HG03175 (cell line): Measurements from ENCODE around the gene PHACTR1.
"Not testable (repeated sequence)": the region's sequence is repeated elsewhere in the genome, so short reads cannot be mapped to it uniquely, and the experiment has no call there.

ENCODE experiments used
- ATAC-seq: cut with Tn5 transposase; IDR thresholded peaks from one replicate; pipeline ENCODE4 v1.9.1; 2021; ENCODE audit warnings: mild to moderate bottlenecking, moderate library complexity; ENCODE audit not compliant: unreplicated experiment

Gene PHACTR1

DNA sequence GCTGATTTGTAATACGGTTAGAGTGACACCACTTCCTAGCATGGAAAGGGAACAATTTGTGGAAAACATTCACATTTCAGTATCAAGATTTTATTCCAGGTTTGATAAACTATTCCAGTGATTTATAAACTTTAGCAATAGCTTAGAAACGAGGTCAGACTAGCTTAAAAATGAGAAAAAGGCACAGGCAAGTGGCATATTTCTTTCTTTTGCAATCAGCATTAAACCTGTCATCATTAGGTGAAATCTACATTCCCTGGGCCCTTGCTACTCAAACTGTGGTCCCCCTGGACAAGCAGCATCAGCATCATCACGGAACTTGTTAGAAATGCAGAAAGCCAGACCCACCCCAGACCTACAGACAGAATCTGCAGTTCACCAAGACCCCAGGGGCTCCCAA lies 581.9 kb downstream of the PHACTR1 start:
- ATAC-seq, result no peak

DNA sequence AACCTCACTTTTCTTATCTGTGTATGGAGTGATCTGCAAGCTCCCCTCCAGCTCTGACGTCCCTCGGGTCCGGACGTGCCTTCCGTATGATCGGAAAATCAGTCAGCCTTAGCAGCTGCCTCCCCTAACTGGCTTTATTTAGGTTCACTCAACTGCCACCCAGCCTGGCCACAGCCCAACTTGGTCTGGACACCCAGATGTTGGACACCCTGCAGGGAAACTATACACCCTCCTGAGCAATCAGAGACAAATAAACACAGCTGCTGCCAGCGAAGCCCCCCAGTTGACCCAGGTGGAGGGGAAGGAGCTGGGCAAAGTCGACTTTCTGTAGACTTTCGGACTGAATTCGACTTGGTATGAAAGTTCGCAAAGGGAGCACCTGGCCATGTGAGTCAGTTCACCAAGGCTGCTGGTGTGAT lies 582.8 kb downstream of the PHACTR1 start:
- ATAC-seq, result no peak

DNA sequence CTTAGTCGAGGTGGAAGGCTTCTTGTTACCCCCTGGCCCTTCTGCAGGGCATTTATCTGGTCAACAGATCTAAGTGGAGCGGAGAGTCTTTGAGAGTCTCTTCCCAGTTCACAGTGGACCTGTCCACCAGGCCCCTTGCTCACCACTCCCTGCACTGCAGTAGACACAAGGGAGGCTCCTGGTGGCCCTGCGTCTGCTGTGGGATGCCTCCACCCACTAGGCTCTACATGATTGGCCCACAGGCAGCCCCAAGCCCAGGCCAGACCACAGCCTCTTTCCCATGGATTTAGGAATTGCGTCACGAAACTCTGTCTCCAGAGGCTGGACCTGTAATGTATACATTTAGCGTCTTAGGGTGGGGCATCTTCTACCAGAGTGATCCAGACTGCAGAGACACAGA lies 583.4 kb downstream of the PHACTR1 start:
- ATAC-seq, result no peak

DNA sequence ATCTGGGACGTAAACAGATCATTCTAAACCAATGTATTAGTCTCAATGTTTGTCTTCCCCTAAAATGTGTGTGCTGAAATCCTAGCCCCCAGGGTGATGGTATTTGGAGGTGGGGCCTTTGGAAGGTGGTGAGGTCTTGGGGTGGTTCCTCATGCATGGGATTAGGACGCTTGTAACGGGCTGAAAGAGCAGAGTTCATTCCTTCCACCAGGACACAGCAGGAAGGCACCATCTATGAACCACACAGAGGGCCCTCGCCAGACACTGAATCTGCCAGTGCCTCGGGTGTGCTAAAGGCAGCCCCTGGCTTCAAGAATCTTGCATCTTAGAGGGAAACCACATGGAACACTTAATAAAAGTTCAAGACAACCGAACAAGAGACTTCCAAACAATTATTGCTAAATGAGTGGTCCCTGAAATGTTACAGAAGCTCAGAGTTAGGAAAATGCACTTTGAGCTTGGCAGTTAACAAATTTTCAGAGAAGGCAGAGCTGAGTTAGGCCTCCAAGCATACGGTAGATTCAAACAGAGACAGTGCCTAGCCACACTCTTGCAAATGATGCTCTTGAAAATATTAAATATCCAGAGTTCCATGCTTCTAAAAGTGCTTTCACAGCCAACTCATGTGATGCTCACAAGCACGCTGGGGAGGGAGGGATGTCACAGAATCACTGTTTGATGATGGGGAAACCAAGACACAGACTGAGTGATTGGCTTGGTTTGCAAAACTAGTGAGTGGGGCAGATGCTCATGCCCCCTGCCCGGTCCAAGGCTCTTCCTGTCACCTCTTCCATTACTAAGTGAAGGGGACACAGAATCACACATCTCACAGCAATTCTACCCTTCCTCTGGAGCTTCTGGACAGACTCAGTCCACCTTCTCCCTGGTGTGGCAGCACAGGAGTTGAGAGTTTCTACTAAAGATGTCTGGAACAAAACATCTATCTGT lies 584.4 kb downstream of the PHACTR1 start:
- no peak for ATAC-seq

DNA sequence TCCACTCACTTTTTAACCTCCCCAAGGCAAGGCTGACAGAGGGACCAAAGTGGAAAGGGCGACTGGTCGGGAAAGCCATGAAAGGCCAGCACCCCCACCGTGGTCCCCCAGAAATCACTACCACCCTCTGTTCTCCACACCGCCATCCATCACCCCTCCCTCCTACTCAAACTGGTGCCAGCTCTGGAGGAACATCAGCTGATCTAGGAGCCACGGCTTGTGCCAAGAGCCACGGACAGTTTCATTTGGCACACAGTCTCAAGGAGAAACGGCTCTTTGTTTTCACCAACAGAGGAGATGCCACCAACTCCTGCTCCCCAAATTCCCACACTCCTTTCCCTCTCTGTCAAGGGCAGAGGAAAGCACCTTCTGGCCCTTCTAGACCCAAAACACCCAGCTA lies 585.7 kb downstream of the PHACTR1 start:
- ATAC-seq, result no peak

DNA sequence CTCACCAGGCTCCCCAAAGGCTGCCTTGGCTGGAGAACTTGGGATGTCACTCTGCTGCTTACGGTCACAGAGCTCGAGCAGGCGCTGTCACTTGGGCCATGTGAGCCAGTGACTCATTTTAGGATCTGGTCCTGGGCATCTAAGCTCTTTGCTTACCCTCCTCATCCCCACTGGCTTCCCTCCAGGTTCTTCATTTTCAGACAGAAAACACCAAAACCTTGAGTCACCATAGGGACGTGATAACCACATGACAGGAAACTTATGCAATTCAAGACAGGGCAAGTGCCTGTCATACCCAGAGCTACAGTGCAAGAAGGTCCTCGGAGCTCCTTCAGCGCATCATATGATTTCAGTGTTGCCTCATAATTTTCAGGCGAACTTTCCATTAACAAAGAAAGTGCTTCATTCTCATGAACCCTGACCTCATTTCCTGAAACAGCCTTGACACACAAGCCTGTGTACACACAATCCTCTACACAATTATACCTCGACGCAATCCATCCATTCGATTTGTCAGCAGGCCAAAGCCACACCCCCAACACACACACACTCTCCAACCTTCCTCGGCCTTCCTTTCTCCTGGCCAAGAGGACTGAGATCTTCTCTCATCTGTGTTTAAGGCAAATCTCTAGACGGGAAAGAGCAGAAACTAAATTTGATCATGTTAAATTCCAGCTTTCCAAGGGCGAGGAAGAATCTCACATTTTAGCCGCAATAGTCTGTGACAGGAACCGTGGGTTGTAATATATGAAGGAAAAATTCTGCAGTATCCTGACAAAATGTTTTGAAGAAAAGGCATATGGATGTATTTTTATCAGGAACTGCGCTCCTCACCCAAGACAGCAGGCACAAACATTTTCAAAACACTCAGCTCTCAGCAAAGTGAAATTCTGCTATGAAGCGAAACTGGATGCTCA lies 586.4 kb downstream of the PHACTR1 start:
- peak; percentile 79 for ATAC-seq

DNA sequence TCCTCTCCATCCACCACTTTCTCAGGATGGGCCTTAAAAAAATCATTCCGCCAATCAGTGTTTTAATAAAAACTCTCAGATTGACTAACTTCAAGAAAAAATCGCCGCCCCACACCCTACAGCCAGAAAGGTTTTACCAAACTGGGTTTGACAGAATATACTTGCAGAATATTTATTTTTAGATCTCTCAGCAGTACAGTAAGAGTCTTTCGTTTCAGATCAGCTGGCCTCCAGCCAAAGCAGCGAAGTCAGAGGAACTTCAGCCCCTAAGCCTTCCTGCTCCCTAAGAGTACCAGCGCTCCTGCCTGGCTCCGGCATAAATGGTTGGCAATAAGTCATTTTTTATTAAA lies 587.1 kb downstream of the PHACTR1 start:
- peak; percentile 50 for ATAC-seq

DNA sequence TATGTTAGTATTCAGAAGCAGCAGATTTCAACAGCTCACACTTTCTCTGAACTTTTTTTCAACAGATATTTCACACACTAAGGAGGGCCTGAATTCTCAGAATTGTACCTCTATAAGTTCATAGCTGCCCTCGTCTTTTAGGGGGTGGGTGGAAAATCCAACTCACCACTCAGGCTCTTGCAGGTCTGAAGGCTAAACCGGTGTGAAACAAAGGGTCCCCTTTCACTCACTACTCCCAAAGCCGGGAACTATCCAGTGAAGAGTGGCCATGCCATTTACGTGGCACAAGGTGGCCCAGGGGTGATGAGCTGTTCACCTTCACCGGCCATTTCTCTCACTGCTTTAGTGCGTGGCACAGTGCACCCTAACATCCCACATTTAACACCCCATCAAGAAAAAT lies 587.5 kb downstream of the PHACTR1 start:
- no peak for ATAC-seq

DNA sequence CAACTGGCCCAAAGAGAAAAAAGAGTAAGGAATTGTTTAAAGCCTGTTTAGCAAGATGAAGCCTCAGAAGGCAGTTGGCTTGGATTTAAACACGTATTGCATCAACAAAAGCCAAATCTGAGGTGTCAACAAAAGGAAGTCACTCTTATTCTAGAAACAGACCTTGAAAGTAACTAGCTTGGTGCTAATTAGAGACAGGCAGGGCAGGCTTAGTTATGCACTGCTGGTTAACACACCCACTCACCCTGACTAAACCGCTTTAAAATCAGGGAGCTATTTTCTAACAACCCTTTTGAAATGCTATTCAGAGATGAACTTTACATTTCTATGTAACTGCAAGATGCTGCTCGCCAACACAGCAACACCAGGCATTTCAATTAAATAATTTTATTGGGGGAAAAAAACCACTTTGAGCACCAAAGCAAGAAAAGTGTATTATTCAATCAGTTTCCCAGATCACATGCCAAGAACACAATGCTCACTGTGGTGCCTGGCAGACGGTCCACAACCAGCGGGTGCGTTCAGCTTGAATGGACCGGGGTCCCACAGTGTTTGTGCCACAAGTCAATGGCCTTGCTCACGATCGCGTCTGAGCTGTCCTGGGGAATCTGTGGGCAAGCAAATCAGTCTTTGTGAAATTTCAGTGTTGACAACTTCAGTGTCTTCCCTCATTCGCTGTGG lies 588.2 kb downstream of the PHACTR1 start:
- peak; percentile 35 for ATAC-seq

DNA sequence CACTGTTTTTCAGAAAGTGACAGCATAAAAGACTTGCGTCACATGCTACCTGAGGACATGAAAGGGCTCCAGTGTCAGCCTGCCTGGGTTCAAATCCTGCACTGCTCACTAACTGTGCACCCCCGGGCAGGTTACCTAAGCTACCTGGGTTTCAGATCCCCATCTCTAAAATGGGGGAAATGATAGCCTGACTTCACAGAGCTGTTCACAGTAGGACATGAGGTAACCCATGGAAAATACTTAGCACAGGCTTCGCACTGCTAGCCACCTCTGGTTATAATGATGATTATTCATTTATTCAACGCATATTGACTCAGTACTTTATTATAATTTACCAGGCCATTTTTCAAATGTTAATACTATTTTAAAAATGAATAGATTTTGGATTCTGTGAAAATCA lies 588.7 kb downstream of the PHACTR1 start:
- ATAC-seq, result no peak

DNA sequence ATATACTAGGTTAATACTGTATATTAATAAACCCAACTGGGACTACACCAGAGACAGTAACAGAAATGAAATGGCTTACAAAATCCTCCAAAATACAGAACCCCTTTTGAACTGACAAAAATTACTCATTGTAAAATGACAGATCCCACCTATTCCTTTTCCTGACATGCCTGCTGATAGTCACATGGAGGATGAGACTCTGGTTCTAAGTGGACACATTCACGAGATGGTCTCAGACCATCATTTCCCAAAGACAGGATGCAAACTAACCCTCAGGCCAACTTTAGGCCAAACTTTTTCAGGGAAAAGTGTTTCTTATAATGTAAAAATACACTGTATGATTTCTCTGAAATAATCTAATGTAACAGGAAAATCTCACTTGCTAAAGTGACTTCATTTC lies 589.2 kb downstream of the PHACTR1 start:
- no peak for ATAC-seq

DNA sequence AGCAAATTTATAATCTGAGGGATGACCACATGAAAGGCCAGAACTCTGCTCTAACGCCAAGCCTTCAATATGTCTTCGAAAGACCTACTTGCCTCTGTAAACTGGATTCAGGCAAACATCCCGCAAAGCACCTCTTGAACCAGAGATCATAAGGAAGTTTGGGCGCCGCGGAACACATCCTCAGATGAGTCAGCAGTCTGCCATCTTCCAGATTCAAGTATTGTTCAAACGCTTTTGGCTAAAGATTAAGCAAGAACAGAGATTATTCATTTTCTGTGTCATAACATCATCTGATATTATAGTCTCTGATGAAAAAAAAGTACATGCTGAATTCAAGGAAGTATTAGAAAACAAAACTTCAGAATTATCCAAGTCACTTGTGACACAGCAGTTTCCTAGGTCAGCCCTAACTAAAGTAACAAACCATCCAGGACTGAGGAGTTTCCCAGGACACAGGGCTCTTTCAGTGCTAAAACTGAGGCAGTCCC lies 591.0 kb downstream of the PHACTR1 start:
- no peak for ATAC-seq

DNA sequence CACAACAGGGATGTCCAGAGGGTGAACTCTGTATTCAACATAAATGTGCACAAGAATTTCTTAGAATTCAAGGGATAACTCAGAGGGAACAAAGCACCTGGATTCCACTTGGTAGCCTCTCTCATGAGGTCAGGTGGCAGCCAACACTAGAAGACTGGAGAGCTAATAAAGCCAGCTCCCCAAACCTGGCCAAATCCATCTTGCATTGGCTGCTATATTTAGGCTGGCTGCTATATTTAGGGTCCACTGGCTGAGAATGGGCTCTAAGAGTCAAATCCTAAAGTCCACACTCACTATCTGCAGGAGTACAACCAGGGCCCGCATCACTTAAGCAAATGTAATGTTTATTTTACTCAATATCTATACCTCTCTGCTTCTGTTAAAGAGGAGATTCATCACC lies 591.8 kb downstream of the PHACTR1 start:
- no peak for ATAC-seq

DNA sequence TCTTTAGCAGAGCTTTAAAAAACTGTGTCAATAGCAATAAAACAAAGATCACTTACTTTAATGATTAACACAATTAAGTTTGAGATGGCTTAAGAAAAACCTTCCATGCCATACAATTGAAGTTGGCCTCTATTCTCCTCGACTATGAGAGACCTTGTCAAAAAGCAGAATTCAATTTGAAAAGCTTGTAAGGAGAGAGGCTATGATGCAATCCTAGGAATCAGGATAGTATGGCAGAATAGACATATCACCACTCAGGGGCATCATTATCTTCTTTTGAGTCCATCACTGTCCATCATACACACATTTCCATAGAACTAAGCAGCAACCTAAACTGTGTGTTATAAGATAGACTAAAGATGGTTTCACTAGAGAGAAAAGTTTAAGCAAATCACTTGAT lies 594.6 kb downstream of the PHACTR1 start:
- ATAC-seq, result no peak

DNA sequence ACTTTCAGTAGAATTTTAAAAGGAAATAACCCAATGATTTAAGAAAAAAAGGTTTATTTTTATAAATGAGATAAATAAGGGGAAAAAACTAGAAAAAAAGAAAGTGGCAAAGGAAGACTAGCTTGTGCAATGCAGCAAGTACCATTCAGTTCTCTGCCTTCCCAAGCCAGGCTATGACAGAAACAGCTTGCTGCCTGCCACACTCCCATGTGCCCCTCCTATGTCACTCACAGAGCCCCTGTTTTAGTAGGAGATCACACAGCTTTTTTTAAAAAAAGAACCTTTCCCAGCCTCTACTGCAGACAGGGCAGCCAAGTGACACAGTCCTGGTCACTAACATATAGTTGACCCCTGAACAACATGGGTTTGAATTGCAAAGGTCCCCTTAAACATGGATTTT lies 598.2 kb downstream of the PHACTR1 start:
- no peak for ATAC-seq

DNA sequence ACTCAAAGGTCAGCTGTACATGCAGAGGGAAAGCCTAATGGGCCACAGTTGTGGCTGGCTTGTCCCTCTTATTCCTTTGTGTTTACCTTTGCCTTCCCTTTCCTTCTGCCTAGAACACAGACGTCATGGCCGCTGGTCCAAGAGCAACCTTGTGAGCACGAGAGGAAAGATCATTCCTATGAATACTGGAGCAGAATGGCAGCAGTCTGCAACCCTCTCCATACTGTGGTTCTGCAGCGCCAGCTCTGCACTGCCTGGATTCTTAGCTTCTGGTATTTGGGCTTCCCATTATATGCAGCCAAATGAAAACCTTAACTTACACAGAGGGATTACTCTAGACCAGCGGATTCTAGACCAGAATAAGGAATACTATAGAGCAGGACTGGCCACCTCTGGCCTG lies 599.3 kb downstream of the PHACTR1 start:
- ATAC-seq, result no peak

DNA sequence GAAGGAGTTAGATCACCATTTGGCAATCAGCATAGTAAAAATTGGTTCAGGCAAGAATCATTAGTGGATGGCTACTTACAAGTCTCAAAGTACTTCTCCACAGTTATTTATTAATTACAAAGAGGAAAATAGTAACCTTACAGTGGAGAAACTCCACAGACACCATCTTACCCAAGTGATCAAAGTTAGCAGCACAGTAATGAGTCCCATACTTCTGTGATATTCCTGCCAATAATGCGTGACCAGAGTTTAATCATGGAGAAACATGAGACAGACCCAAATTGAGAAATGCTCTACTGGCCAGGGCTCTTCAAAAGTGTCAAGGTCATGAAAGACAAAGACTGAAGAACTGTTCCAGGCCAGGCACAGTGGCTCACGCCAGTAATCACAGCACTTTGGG lies 602.3 kb downstream of the PHACTR1 start:
- no peak for ATAC-seq

DNA sequence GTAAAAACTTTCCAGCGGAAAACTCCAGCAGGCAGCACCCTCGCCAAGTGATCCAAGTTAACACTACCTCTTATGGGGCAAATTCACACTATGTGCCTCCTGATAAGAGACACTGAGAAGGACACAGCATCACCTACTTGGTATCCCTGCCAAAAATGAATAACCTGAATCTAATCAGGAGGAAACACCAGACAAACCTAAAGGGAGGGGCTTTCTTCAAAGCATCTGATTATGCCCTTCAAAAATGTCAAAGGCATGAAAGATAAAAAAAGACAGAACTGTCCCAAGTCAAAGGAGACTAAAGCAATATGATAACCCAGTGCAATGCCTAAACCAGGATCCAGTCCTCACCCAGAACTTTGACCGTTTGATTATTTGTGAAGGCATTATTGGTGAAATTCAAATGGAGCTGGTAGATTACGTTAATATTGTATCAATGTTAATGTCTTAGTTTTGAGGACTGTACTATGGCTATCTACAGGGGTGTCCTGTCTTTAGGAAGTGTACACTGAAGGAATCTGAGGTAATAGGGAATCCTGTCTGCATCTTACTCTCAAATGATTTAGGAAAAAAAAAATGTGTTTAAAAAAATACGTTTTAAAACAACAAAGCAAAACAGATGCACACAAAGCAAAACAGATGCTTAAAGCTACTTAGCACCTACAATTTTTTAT lies 603.5 kb downstream of the PHACTR1 start:
- ATAC-seq, result no peak

DNA sequence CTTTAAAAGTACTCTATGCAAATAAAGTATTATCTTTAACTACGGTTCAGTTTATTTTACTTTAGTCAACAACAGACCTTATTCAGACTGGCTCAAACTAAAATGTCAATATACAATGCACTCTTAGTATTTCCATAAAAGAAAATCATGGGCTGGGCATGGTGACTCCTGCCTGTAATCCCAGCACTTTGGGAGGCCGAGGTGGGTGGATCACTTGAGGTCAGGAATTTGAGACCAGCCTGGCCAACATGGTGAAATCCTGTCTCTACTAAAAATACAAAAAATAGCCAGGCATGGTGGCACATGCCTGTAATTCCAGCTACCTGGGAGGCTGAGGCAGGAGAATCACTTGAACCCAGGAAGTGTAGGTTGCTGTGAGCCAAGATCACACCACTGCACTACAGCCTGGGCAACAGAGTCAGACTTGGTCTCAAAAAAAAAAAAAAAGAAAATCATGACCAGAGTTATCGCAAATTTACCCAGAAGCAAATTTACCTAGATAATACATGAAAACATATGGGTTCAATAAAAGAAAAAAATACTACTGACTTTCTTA lies 609.5 kb downstream of the PHACTR1 start:
- not testable (repeated sequence) for ATAC-seq

DNA sequence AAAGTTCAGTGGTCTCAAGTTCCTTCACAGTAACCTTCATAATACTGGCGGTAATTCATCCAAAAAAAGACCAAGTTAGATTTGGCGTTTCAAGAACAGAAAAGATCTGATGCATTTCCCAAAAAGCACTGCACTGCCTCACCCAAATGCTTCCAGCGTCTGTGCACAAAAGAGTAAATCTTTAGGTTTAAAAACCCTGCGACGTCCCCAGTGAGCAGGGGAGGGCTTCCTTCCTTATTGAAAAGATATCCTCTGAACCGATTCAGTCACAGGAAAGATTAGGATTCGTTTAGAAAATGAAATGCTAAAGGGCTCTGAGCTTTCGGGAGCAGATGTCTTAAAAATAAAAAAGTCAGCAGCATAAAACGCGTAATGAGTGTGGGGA lies 611.1 kb downstream of the PHACTR1 start:
- no peak for ATAC-seq
